T-cell (primary cell): ENCODE data around the gene MYH8. TPM values are rescaled to one million over a fixed set of nuclear protein-coding genes. Genes with fewer than 3 reads are reported as not detected.

Experiments
- ATAC-seq, 4 experiments: fragments of 200-7000 bp in 3 of 4; fragments of 150-1000 bp in 1 of 4; cut with Tn5 transposase; replicated peaks in 1 of 4; 1 replicate in 3 of 4; 2 replicates in 1 of 4; pipeline ENCODE4 v1.10.0; 2021; ENCODE audit warnings: moderate library complexity in 3 of 4, mild to moderate bottlenecking in 2 of 4, moderate number of reproducible peaks in 1 of 4
- CTCF ChIA-PET, 2 donors: fragments of 300-600 bp; sonication (Branson Sonifier 250); formaldehyde crosslinking; loops; one replicate each; lab custom pipeline; 2022; ENCODE audit warnings: antibody characterized with exemption in 2 of 2; lab: Charles Lee
- POLR2A ChIA-PET, 2 donors: fragments of 300-600 bp; sonication (Branson Sonifier 250); formaldehyde crosslinking; loops; one replicate each; lab custom pipeline; 2022; ENCODE audit warnings: antibody characterized with exemption in 2 of 2; lab: Charles Lee
- DNase-seq, 35 experiments: peaks; one replicate each; pipeline versions ENCODE4 v3.0.0 to v3.0.0-alpha.2; 2013 to 2023
- H3K27ac ChIP-seq: one replicate; pipeline ENCODE4 v1.5.1; 2013; ENCODE audit warnings: low read length
- H3K27me3 ChIP-seq, 2 experiments: replicated peaks in 1 of 2; 1 replicate in 1 of 2; 2 replicates in 1 of 2; pipeline versions ENCODE4 v1.6.1 to v1.7.0; 2013; ENCODE audit warnings: low read length in 1 of 2, mixed read lengths in 1 of 2; ENCODE audit not compliant: control insufficient read depth in 2 of 2, insufficient read depth in 2 of 2; ENCODE audit errors: extremely low read depth in 1 of 2
- H3K36me3 ChIP-seq, 2 donors: 1 replicate in 1 of 2; 2 replicates in 1 of 2; pipeline versions ENCODE4 v1.6.1 to v1.7.0; 2013; ENCODE audit warnings: low read length in 1 of 2; ENCODE audit not compliant: control insufficient read depth in 2 of 2, insufficient read depth in 1 of 2; ENCODE audit errors: extremely low read depth in 1 of 2
- H3K4me1 ChIP-seq, 2 experiments: 1 replicate in 1 of 2; 2 replicates in 1 of 2; pipeline versions ENCODE4 v1.6.1 to v1.7.0; 2013; ENCODE audit warnings: low read length in 2 of 2, mixed read lengths in 1 of 2; ENCODE audit not compliant: insufficient read depth in 2 of 2, control insufficient read depth in 1 of 2; ENCODE audit errors: extremely low read depth in 1 of 2
- H3K4me3 ChIP-seq, 2 donors: 1 replicate in 1 of 2; 2 replicates in 1 of 2; pipeline versions ENCODE4 v1.5.1 to v1.7.0; 2013; ENCODE audit warnings: mild to moderate bottlenecking in 2 of 2, low read length in 1 of 2, moderate library complexity in 1 of 2; ENCODE audit not compliant: control insufficient read depth in 1 of 2; ENCODE audit errors: extremely low read depth in 1 of 2
- H3K9me3 ChIP-seq: 2 replicates; pipeline ENCODE4 v1.7.0; 2013
- H3K27ac Mint-ChIP-seq, 2 donors: one replicate each; pipeline ENCODE4 v1.8.0; 2020 to 2021; ENCODE audit warnings: mild to moderate bottlenecking in 2 of 2, mixed read lengths in 2 of 2
- H3K27me3 Mint-ChIP-seq, 2 donors: one replicate each; pipeline ENCODE4 v1.8.0; 2021 to 2022; ENCODE audit warnings: mixed read lengths in 2 of 2
- H3K36me3 Mint-ChIP-seq: one replicate; pipeline ENCODE4 v1.8.0; 2021; ENCODE audit warnings: mixed read lengths
- H3K4me1 Mint-ChIP-seq, 3 donors: one replicate each; pipeline ENCODE4 v1.8.0; 2020 to 2022; ENCODE audit warnings: mixed read lengths in 3 of 3, mild to moderate bottlenecking in 1 of 3
- H3K4me3 Mint-ChIP-seq, 3 donors: one replicate each; pipeline ENCODE4 v1.8.0; 2020 to 2022; ENCODE audit warnings: mild to moderate bottlenecking in 3 of 3, mixed read lengths in 3 of 3, moderate library complexity in 3 of 3
- H3K9me3 Mint-ChIP-seq, 3 donors: one replicate each; pipeline ENCODE4 v1.8.0; 2020 to 2022; ENCODE audit warnings: mixed read lengths in 3 of 3
- WGBS: methylation state at CpG from one replicate; pipeline ENCODE4 v1.1.5; 2013; ENCODE audit warnings: missing lambda C conversion rate; ENCODE audit not compliant: insufficient coverage; 5-methylcytosine and 5-hydroxymethylcytosine counted together
- total RNA-seq, 35 experiments: library from RNA in 6 of 35; stranded (reverse) in 6 of 35; fragments of 120-200 nt in 1 of 35; gene quantifications; one replicate each; pipeline versions ENCODE4 v1.2.1 to v1.2.4 and lab custom pipeline; 2013 to 2026

The MYH8 gene
- total RNA-seq, 5 donors from 2014 or later (not counting 1 experiment from before 2014, with no cell fraction given) = not detected

- CTCF ChIA-PET = no interaction called here
- Histone ChIP-seq H3K36me3 (no peaks in the 10 kb centered on the region), H3K27ac (no peak overlapping the region), H3K4me3 (no peak overlapping the region), H3K27me3 (peaks cover 0 to 2% of the 10 kb centered on the region in 2 experiments), H3K9me3 (no peaks in the 10 kb centered on the region), H3K4me1 (no peaks in the 10 kb centered on the region)
- H3K9me3 Mint-ChIP-seq = no peaks in the 10 kb centered on the region
- H3K27me3 Mint-ChIP-seq = peaks cover 0 to 8% of the 10 kb centered on the region in 2 donors
- H3K4me1 Mint-ChIP-seq = no peaks in the 10 kb centered on the region
- no peak overlapping the region for H3K27ac Mint-ChIP-seq
- H3K4me3 Mint-ChIP-seq = no peak overlapping the region
- no peak for DNase-seq
- POLR2A ChIA-PET = no interaction called here
- no peaks in the 10 kb centered on the region for H3K36me3 Mint-ChIP-seq
- ATAC-seq = no peak
Observed at GRCh38 chr17:10352893-10353292, 68.9 kb downstream of the MYH8 start.

- Histone ChIP-seq H3K4me1 (no peaks in the 10 kb centered on the region), H3K27ac (no peak overlapping the region), H3K36me3 (no peaks in the 10 kb centered on the region), H3K9me3 (no peaks in the 10 kb centered on the region), H3K4me3 (no peak overlapping the region), H3K27me3 (no peaks in the 10 kb centered on the region)
- ChIA-PET CTCF (no interaction called here), POLR2A (no interaction called here)
- ATAC-seq (no peak), DNase-seq (peak in 1 of 35 experiments; percentile 12)
- Mint-ChIP-seq H3K27ac (no peak overlapping the region), H3K27me3 (peaks cover 0 to 4% of the 10 kb centered on the region in 2 donors), H3K9me3 (no peaks in the 10 kb centered on the region), H3K4me1 (no peaks in the 10 kb centered on the region), H3K4me3 (no peak overlapping the region), H3K36me3 (no peaks in the 10 kb centered on the region)
- no CpG with 5 or more reads among the region's 1 CpG for WGBS
Observed at GRCh38 chr17:10349403-10349802, 72.3 kb downstream of the MYH8 start.

GRCh38 chr17:10344816-10345215, 76.9 kb downstream of the MYH8 start:
- H3K27me3 Mint-ChIP-seq = peaks cover 0 to 4% of the 10 kb centered on the region in 2 donors
- CTCF ChIA-PET = no interaction called here
- Histone ChIP-seq H3K9me3 (no peaks in the 10 kb centered on the region), H3K27me3 (no peaks in the 10 kb centered on the region), H3K4me1 (no peaks in the 10 kb centered on the region), H3K4me3 (no peak overlapping the region), H3K36me3 (no peaks in the 10 kb centered on the region), H3K27ac (no peak overlapping the region)
- H3K9me3 Mint-ChIP-seq = no peaks in the 10 kb centered on the region
- H3K4me3 Mint-ChIP-seq = no peak overlapping the region
- no CpG with 5 or more reads among the region's 3 CpGs for WGBS
- POLR2A ChIA-PET = no interaction called here
- no peaks in the 10 kb centered on the region for H3K36me3 Mint-ChIP-seq
- ATAC-seq (no peak), DNase-seq (no peak)
- H3K4me1 Mint-ChIP-seq = no peaks in the 10 kb centered on the region
- H3K27ac Mint-ChIP-seq = no peak overlapping the region

Other genes starting within 250 kb of the MYH8 start
- 10 to 100 TPM in 1 of 5 donors, 1 to 10 TPM in 3, under 1 TPM in 1; 0.93 to 10.5 (median 3.8) TPM for gene GAS7, start 223.3 kb downstream of the MYH8 start, total RNA-seq
- not detected for gene MYH13, start 48.9 kb downstream of the MYH8 start, total RNA-seq
- not detected for gene MYH4, start 47.6 kb upstream of the MYH8 start, total RNA-seq
- not detected for gene MYH1, start 96.6 kb upstream of the MYH8 start, total RNA-seq
- gene MYH2, start 127.7 kb upstream of the MYH8 start, total RNA-seq = not detected
- gene MYH3, start 235.4 kb upstream of the MYH8 start, total RNA-seq = 10 to 100 TPM in 3 of 5 donors, 1 to 10 TPM in 2; 6.6 to 12.1 (median 11.1) TPM